ENCODE measurements around the gene TANGO6.

- TF ChIP-seq CTCF (IDR thresholded peaks at IDR 0.05; ENCODE audit: low read length) (no peak), EZH2 (optimal IDR thresholded peaks at IDR 0.05; ENCODE audit: low read depth, low read length) (no peak), EZH2phosphoT487 (IDR thresholded peaks at IDR 0.05; ENCODE audit: low read length) (no peak)
These were observed 144.6 kb downstream of the TANGO6 start for GRCh38 chr16:68987734-68988457.

Measured in MM.1S (cell line).